ENCODE measurements around the gene PTGR2. TPM values are rescaled to one million over a fixed set of nuclear protein-coding genes. Genes with fewer than 3 reads are reported as not detected.
"Not testable (repeated sequence)": the region's sequence is repeated elsewhere in the genome, so short reads cannot be mapped to it uniquely, and the experiment has no call there.

PTGR2 gene
- total RNA-seq, 1 donor from 2014 or later = 3.6 TPM

GRCh38 chr14:73824127-73824526 is 27.5 kb upstream of the PTGR2 start:
- H3K4me1 Mint-ChIP-seq (ENCODE audit: unreplicated experiment) = no peaks in the 10 kb centered on the region
- no peak for DNase-seq (ENCODE audit: low spot score)
- no peak overlapping the region for H3K4me3 Mint-ChIP-seq (ENCODE audit: unreplicated experiment)
- H3K27ac Mint-ChIP-seq (ENCODE audit: unreplicated experiment) = no peak overlapping the region
- no peaks in the 10 kb centered on the region for H3K36me3 Mint-ChIP-seq (ENCODE audit: low read depth, unreplicated experiment)
- H3K9me3 Mint-ChIP-seq (ENCODE audit: unreplicated experiment) = no peaks in the 10 kb centered on the region
- no peak for TF ChIP-seq CTCF (IDR thresholded peaks at IDR 0.05; ENCODE audit: unreplicated experiment)
- no peaks in the 10 kb centered on the region for H3K27me3 Mint-ChIP-seq (ENCODE audit: unreplicated experiment)

- H3K36me3 Mint-ChIP-seq (ENCODE audit: low read depth, unreplicated experiment) = no peaks in the 10 kb centered on the region
- no peaks in the 10 kb centered on the region for H3K27me3 Mint-ChIP-seq (ENCODE audit: unreplicated experiment)
- no peak for TF ChIP-seq CTCF (IDR thresholded peaks at IDR 0.05; ENCODE audit: unreplicated experiment)
- no peak overlapping the region for H3K4me3 Mint-ChIP-seq (ENCODE audit: unreplicated experiment)
- DNase-seq (ENCODE audit: low spot score) = no peak
- H3K4me1 Mint-ChIP-seq (ENCODE audit: unreplicated experiment) = no peaks in the 10 kb centered on the region
- no peaks in the 10 kb centered on the region for H3K9me3 Mint-ChIP-seq (ENCODE audit: unreplicated experiment)
- H3K27ac Mint-ChIP-seq (ENCODE audit: unreplicated experiment) = no peak overlapping the region
Measured at GRCh38 chr14:73824536-73824935, 27.1 kb upstream of the PTGR2 start.

- TF ChIP-seq CTCF (IDR thresholded peaks at IDR 0.05; ENCODE audit: unreplicated experiment) = peak; percentile 50
- no peaks in the 10 kb centered on the region for H3K36me3 Mint-ChIP-seq (ENCODE audit: low read depth, unreplicated experiment)
- no peak overlapping the region for H3K4me3 Mint-ChIP-seq (ENCODE audit: unreplicated experiment)
- H3K27me3 Mint-ChIP-seq (ENCODE audit: unreplicated experiment) = no peaks in the 10 kb centered on the region
- no peak overlapping the region for H3K27ac Mint-ChIP-seq (ENCODE audit: unreplicated experiment)
- DNase-seq (ENCODE audit: low spot score) = peak; percentile 83
- no peaks in the 10 kb centered on the region for H3K9me3 Mint-ChIP-seq (ENCODE audit: unreplicated experiment)
- no peaks in the 10 kb centered on the region for H3K4me1 Mint-ChIP-seq (ENCODE audit: unreplicated experiment)
Measured at GRCh38 chr14:73825551-73826188, 26.0 kb upstream of the PTGR2 start.

GRCh38 chr14:73827190-73827589 is 24.4 kb upstream of the PTGR2 start:
- not testable (repeated sequence) for H3K36me3 Mint-ChIP-seq (ENCODE audit: low read depth, unreplicated experiment); DNase-seq (ENCODE audit: low spot score); H3K9me3 Mint-ChIP-seq (ENCODE audit: unreplicated experiment); H3K27me3 Mint-ChIP-seq (ENCODE audit: unreplicated experiment); H3K4me3 Mint-ChIP-seq (ENCODE audit: unreplicated experiment); H3K4me1 Mint-ChIP-seq (ENCODE audit: unreplicated experiment); H3K27ac Mint-ChIP-seq (ENCODE audit: unreplicated experiment)

GRCh38 chr14:73829071-73829470 is 22.6 kb upstream of the PTGR2 start:
- DNase-seq (ENCODE audit: low spot score) = no peak
- peaks cover 6% of the 10 kb centered on the region for H3K4me1 Mint-ChIP-seq (ENCODE audit: unreplicated experiment)
- no peaks in the 10 kb centered on the region for H3K27me3 Mint-ChIP-seq (ENCODE audit: unreplicated experiment)
- H3K4me3 Mint-ChIP-seq (ENCODE audit: unreplicated experiment) = no peak overlapping the region
- H3K36me3 Mint-ChIP-seq (ENCODE audit: low read depth, unreplicated experiment) = no peaks in the 10 kb centered on the region
- H3K27ac Mint-ChIP-seq (ENCODE audit: unreplicated experiment) = no peak overlapping the region
- no peaks in the 10 kb centered on the region for H3K9me3 Mint-ChIP-seq (ENCODE audit: unreplicated experiment)
- no peak for TF ChIP-seq CTCF (IDR thresholded peaks at IDR 0.05; ENCODE audit: unreplicated experiment)
